GM12891 (cell line): Measurements from ENCODE around the gene OR5AK2. TPM values are rescaled to one million over a fixed set of nuclear protein-coding genes. Genes with fewer than 3 reads are reported as not detected.
"Not testable (repeated sequence)": the region's sequence is repeated elsewhere in the genome, so short reads cannot be mapped to it uniquely, and the experiment has no call there.

Experiments used
- DNase-seq: peaks from one replicate; pipeline ENCODE4 v3.0.0; 2011; ENCODE audit warnings: low spot score; ENCODE audit not compliant: insufficient read length
- FAIRE-seq: peaks from 2 replicates; lab custom pipeline; 2011; peaks lifted over from hg19 to GRCh38; lab: Jason Lieb, UNC
- PAX5 ChIP-seq: IDR thresholded peaks from 2 replicates; pipeline ENCODE4 v1.6.1; 2011; ENCODE audit warnings: low read length, moderate library complexity, mild to moderate bottlenecking; ENCODE audit not compliant: insufficient read depth, severe bottlenecking
- POLR2A ChIP-seq: IDR thresholded peaks from 2 replicates; pipeline ENCODE4 v1.6.1; 2011; ENCODE audit warnings: low read depth, low read length, control low read depth
- POLR2AphosphoS5 ChIP-seq: IDR thresholded peaks from 2 replicates; pipeline ENCODE4 v1.6.1; 2011; ENCODE audit warnings: low read depth, low read length, control low read depth
- POU2F2 ChIP-seq: IDR thresholded peaks from 2 replicates; pipeline ENCODE4 v1.6.1; 2011; ENCODE audit warnings: low read depth, mild to moderate bottlenecking, control low read depth, low read length, moderate library complexity
- SPI1 ChIP-seq: IDR thresholded peaks from 2 replicates; pipeline ENCODE4 v1.6.1; 2011; ENCODE audit warnings: low read depth, low read length, control low read depth
- TAF1 ChIP-seq: IDR thresholded peaks from 2 replicates; pipeline ENCODE4 v1.6.1; 2011; ENCODE audit warnings: low read depth, low read length, control low read depth
- polyA plus RNA-seq: library from polyadenylated mRNA; unstranded; fragments of >200 nt; gene quantifications from one replicate; pipeline ENCODE4 v1.2.1, GENCODE V29; 2012; ENCODE audit warnings: low read depth, missing spikeins, inconsistent platforms; ENCODE audit not compliant: missing spikeins

The OR5AK2 gene
- not detected for polyA plus RNA-seq

DNA sequence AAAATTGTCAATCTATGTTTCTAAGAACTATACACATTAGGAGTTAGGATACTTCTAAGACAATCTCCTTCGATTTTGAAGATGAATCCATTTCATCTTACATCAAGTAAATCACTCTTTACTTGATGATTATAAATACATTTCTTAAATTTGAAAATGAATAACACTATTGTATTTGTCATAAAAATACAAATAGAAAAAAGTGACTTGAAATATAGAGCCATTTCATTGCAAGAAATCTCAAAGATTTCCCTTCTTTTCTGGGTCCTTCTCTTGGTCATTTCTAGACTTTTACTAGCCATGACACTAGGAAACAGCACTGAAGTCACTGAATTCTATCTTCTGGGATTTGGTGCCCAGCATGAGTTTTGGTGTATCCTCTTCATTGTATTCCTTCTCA is at the start of gene OR5AK2:
OR5AK2 (plus strand) TSS at position 301 of the 400 bp plus-strand sequence; CDS start at position 301, 0 bp downstream.
- DNase-seq, result no peak
- no peak for FAIRE-seq
- TF ChIP-seq POLR2AphosphoS5, result no peak
- TF ChIP-seq TAF1, result no peak
- TF ChIP-seq POU2F2, result no peak
- no peak for TF ChIP-seq POLR2A
- no peak for TF ChIP-seq SPI1
- TF ChIP-seq PAX5, result no peak

DNA sequence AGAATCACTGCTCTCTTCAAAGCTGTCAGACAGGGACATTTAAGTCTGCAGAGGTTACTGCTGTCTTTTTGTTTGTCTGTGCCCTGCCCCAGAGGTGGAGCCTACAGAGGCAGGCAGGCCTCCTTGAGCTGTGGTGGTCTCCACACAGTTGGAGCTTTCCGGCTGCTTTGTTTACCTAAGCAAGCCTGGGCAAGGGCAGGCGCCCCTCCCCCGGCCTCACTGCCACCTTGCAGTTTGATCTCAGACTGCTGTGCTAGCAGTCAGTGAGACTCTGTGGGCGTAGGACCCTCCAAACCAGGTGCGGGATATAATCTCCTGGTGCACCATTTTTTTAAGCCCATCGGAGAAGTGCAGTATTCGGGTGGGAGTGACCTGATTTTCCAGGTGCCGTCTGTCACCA is 43.2 kb upstream of the OR5AK2 start:
- not testable (repeated sequence) for DNase-seq, FAIRE-seq

- FAIRE-seq (no peak), DNase-seq (no peak)
- TF ChIP-seq POLR2A (no peak), PAX5 (no peak), SPI1 (no peak), POLR2AphosphoS5 (no peak), POU2F2 (no peak), TAF1 (no peak)
These were observed 39.7 kb upstream of the OR5AK2 start for GRCh38 chr11:56948991-56949515.

- DNase-seq, result no peak
- FAIRE-seq, result no peak
- no peak for TF ChIP-seq POU2F2
- TF ChIP-seq POLR2A, result no peak
- no peak for TF ChIP-seq PAX5
- TF ChIP-seq SPI1, result no peak
- TF ChIP-seq TAF1, result no peak
- TF ChIP-seq POLR2AphosphoS5, result no peak
These were observed 38.2 kb upstream of the OR5AK2 start for GRCh38 chr11:56950510-56950909.

- not testable (repeated sequence) for DNase-seq, FAIRE-seq
These were observed 34.8 kb upstream of the OR5AK2 start for GRCh38 chr11:56953907-56954306.

- TF ChIP-seq POU2F2 (no peak), SPI1 (no peak), POLR2AphosphoS5 (no peak), POLR2A (no peak), TAF1 (no peak), PAX5 (no peak)
- FAIRE-seq (no peak), DNase-seq (no peak)
These were observed 27.1 kb upstream of the OR5AK2 start for GRCh38 chr11:56961609-56962008.

DNA sequence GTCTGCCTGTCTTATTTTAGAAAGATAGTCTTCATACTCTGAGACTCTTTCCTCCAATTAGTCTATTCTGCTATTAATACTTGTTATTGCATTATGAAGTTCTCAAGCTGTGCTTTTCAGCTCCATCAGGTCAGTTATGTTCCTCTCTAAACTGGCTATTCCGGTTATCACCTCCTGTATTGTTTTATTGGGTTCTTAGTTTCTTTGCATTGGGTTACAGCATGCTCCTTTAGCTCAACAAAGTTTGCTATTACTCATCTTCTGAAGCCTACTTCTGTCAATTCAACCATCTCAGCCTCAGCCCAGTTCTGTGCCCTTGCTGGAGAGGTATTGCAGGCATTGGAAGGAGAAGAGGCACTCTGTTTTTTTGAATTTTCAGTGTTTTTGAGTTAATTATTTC is 21.0 kb upstream of the OR5AK2 start:
- DNase-seq (no peak), FAIRE-seq (no peak)
- TF ChIP-seq TAF1 (no peak), POU2F2 (no peak), POLR2AphosphoS5 (no peak)

- no peak for DNase-seq
- TF ChIP-seq PAX5 (no peak), POU2F2 (no peak), TAF1 (no peak), POLR2AphosphoS5 (no peak), SPI1 (no peak), POLR2A (no peak)
- no peak for FAIRE-seq
These were observed 20.2 kb upstream of the OR5AK2 start for GRCh38 chr11:56968524-56968923.

DNA sequence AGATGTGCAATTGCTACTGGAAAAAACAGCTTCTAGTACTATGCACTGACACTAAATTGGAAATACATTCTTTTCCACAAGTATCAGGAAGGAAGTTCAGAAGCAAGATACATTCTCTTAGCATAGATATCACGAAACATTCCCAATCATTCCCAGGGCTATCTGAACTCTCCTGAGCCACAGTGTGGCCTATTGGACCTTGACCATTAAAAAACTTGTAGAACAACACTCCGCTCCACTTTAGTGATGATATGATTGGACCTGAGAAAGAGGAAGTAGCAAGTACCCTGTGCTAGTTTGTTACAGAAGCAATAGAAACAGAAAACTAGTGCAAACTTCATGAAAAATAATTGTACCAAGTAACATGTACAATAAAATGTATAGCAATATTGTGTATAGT is 11.4 kb upstream of the OR5AK2 start:
- TF ChIP-seq POU2F2 (no peak), POLR2AphosphoS5 (no peak), PAX5 (no peak), TAF1 (no peak), POLR2A (no peak)
- FAIRE-seq, result no peak
- no peak for DNase-seq

- no peak for FAIRE-seq
- no peak for DNase-seq
- TF ChIP-seq SPI1 (no peak), TAF1 (no peak), PAX5 (no peak), POLR2A (no peak), POLR2AphosphoS5 (no peak), POU2F2 (no peak)
These were observed 2.0 kb downstream of the OR5AK2 start for GRCh38 chr11:56990702-56991101.

DNA sequence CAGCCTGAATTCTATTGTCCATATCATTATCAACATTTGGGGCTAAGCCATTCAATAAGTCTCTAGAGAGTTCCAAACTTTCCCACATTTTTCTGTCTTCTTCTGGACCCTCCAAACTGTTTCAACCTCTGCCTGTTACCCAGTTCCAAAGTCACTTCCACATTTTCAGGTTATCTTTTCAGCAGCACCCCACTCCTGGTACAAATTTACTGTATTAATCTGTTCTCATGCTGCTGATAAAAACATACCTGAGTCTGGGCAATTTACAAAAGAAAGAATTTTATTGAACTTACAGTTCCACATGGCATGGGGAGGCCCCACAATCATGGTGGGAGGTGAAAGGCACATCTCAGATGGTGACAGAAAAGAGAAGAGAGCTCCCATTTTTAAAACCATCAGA is 5.8 kb downstream of the OR5AK2 start:
- no peak for DNase-seq
- no peak for FAIRE-seq
- TF ChIP-seq SPI1, result no peak
- no peak for TF ChIP-seq POLR2A
- TF ChIP-seq POLR2AphosphoS5, result no peak
- no peak for TF ChIP-seq PAX5
- no peak for TF ChIP-seq TAF1
- TF ChIP-seq POU2F2, result no peak

DNA sequence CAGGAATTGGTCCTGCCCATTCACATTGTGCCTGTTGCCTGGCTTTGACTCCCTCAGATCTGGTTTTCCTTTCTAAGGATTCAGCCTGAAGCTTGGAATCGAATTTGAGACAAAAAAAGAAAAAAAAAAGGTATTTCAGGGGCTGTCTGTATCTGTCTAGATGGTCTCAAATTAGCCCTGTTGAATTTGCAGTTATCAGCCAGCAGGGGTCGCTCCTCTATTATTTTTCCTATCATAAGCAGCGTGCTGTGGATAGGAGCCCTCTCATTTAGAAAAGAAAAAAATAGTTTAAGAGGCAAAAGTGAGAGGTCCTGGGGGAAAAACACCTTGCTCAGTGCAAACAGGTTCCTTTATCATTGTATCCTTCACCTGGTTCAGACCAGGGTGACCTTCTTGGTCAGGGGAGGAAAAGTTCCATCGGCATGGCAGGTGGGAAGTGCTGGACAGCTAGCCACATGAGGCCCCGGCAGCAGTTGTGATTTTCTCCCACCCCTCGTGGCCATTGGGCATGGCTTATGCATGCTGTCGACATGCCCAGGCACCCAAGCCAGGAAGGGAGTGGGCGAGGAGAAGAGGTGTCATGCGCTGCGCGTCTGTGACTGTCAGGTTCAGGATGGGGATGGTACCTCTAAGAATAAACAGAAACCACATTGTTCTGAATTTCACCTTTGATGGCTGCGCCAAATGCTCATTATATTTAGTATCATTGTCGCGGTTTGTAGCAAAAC is 13.1 kb downstream of the OR5AK2 start:
- DNase-seq, result no peak
- no peak for FAIRE-seq
- no peak for TF ChIP-seq POLR2AphosphoS5
- no peak for TF ChIP-seq SPI1
- TF ChIP-seq PAX5, result no peak
- no peak for TF ChIP-seq POU2F2
- no peak for TF ChIP-seq POLR2A
- TF ChIP-seq TAF1, result no peak
